GM12878 (cell line): ENCODE data around the gene NGB. TPM values are rescaled to one million over a fixed set of nuclear protein-coding genes. Genes with fewer than 3 reads are reported as not detected.

Experiments
- ATAC-seq: fragments of 200-7000 bp; cut with Tn5 transposase; 3 replicates; pipeline ENCODE4 v1.9.1; 2020; ENCODE audit warnings: mild to moderate bottlenecking, moderate library complexity
- BruUV-seq: library from RNA; stranded (reverse); fragments of 400-500 nt; replicated peaks from 2 replicates; lab custom pipeline; 2021; lab: Mats Ljungman, UMichigan
- CTCF ChIA-PET: fragments of 300-600 bp; sonication (Branson Sonifier 250); formaldehyde crosslinking; extraction: SDS; loops from one replicate; lab custom pipeline; 2021; ENCODE audit warnings: inconsistent platforms; lab: Yijun Ruan, JAX
- POLR2A ChIA-PET: fragments of 350-600 bp; formaldehyde crosslinking; extraction: SDS; loops from one replicate; lab custom pipeline; 2021; ENCODE audit warnings: inconsistent platforms; lab: Charles Lee
- RAD21 ChIA-PET: fragments of 300-600 bp; sonication (Branson Sonifier 250); formaldehyde crosslinking; loops from one replicate; lab custom pipeline; 2023; ENCODE audit warnings: antibody characterized with exemption; ENCODE audit not compliant: unreplicated experiment; lab: Charles Lee
- SMC1A ChIA-PET: fragments of 300-600 bp; sonication (Branson Sonifier 250); formaldehyde crosslinking; loops from one replicate; lab custom pipeline; 2023; ENCODE audit not compliant: unreplicated experiment, uncharacterized antibody; lab: Charles Lee
- DNase-seq: peaks from one replicate; pipeline ENCODE4 v3.0.0-alpha.2; 2011; ENCODE audit warnings: low read depth, low spot score
- FAIRE-seq: peaks from 3 replicates; lab custom pipeline; 2011; peaks lifted over from hg19 to GRCh38; lab: Jason Lieb, UNC
- H2AFZ ChIP-seq: 2 replicates; pipeline ENCODE4 v1.6.0; 2011; ENCODE audit warnings: low read depth, low read length, control low read depth; ENCODE audit not compliant: control insufficient read depth
- H3K27ac ChIP-seq: 2 replicates; pipeline ENCODE4 v1.5.1; 2011; ENCODE audit warnings: control low read depth; ENCODE audit not compliant: control insufficient read depth, insufficient read depth
- H3K27me3 ChIP-seq, 2 experiments: replicated peaks in 1 of 2; 2 replicates each; pipeline versions ENCODE4 v1.6.0 to v1.6.1; 2011; ENCODE audit warnings: low read length in 1 of 2; ENCODE audit not compliant: control insufficient read depth in 2 of 2, insufficient read depth in 2 of 2
- H3K36me3 ChIP-seq, 2 experiments: 2 replicates each; pipeline ENCODE4 v1.5.1; 2011; ENCODE audit warnings: low read length in 1 of 2; ENCODE audit not compliant: control insufficient read depth in 2 of 2, insufficient read depth in 2 of 2
- H3K4me1 ChIP-seq: 2 replicates; pipeline ENCODE4 v1.6.1; 2011; ENCODE audit warnings: mild to moderate bottlenecking, low read length, moderate library complexity, mixed read lengths; ENCODE audit not compliant: control insufficient read depth, insufficient read depth
- H3K4me2 ChIP-seq: 2 replicates; pipeline ENCODE4 v1.6.0; 2011; ENCODE audit warnings: control low read depth; ENCODE audit not compliant: control insufficient read depth, insufficient read depth
- H3K4me3 ChIP-seq: fragments of 200-600 bp; sonication (generic); 2 replicates; pipeline ENCODE4 v1.5.1; 2016
- H3K79me2 ChIP-seq: 2 replicates; pipeline ENCODE4 v1.6.0; 2011; ENCODE audit warnings: low read length; ENCODE audit not compliant: control insufficient read depth, insufficient read depth
- H3K9ac ChIP-seq: 2 replicates; pipeline ENCODE4 v1.8.0; 2011; ENCODE audit warnings: low read length, control low read depth, mixed read lengths; ENCODE audit not compliant: control insufficient read depth, insufficient read depth
- H3K9me3 ChIP-seq: replicated peaks from 3 replicates; pipeline ENCODE4 v1.5.1; 2011; ENCODE audit warnings: mild to moderate bottlenecking, low read length; ENCODE audit not compliant: control insufficient read depth, insufficient read depth
- H4K20me1 ChIP-seq: 2 replicates; pipeline ENCODE4 v1.6.0; 2011; ENCODE audit not compliant: control insufficient read depth, insufficient read depth
- BACH1 ChIP-seq: fragments of 450-650 bp; IDR thresholded peaks from 2 replicates; pipeline ENCODE4 v1.6.1; 2017; ENCODE audit warnings: mild to moderate bottlenecking, borderline replicate concordance
- BRCA1 ChIP-seq: IDR thresholded peaks from 2 replicates; pipeline ENCODE4 v1.6.1; 2011; ENCODE audit warnings: low read depth, low read length, improper control_type of control experiment
- CHD1 ChIP-seq: IDR thresholded peaks from 2 replicates; pipeline ENCODE4 v1.6.1; 2012; ENCODE audit warnings: low read depth, low read length, improper control_type of control experiment
- IKZF2 ChIP-seq, 2 experiments: fragments of 450-650 bp; IDR thresholded peaks; 2 replicates each; pipeline ENCODE4 v1.6.1; 2017; ENCODE audit warnings: mild to moderate bottlenecking in 2 of 2, moderate library complexity in 2 of 2
- NFIC ChIP-seq: IDR thresholded peaks from 2 replicates; pipeline ENCODE4 v1.6.1; 2012; ENCODE audit warnings: low read depth, mild to moderate bottlenecking, inconsistent platforms, low read length, moderate library complexity
- NFYA ChIP-seq: IDR thresholded peaks from 2 replicates; pipeline ENCODE4 v1.6.1; 2011; ENCODE audit warnings: low read depth, mild to moderate bottlenecking, low read length, improper control_type of control experiment, borderline replicate concordance
- PML ChIP-seq: IDR thresholded peaks from 2 replicates; pipeline ENCODE4 v1.6.1; 2012; ENCODE audit warnings: low read length, inconsistent platforms
- RBBP5 ChIP-seq: fragments of 200-600 bp; sonication (generic); conservative IDR thresholded peaks from 2 replicates; pipeline ENCODE4 v1.6.1; 2016
- RUNX3 ChIP-seq: IDR thresholded peaks from 2 replicates; pipeline ENCODE4 v1.6.1; 2012; ENCODE audit warnings: low read length, inconsistent platforms
- SP1 ChIP-seq: IDR thresholded peaks from one replicate; pipeline ENCODE4 v1.6.1; 2011; ENCODE audit warnings: low read depth, low read length
- STAT1 ChIP-seq: fragments of 450-650 bp; conservative IDR thresholded peaks from 2 replicates; pipeline ENCODE4 v1.6.1; 2014; ENCODE audit warnings: antibody characterized with exemption, mild to moderate bottlenecking
- ZNF207 ChIP-seq: fragments of 450-650 bp; IDR thresholded peaks from 2 replicates; pipeline ENCODE4 v1.6.1; 2014; ENCODE audit warnings: antibody characterized with exemption, mild to moderate bottlenecking, borderline replicate concordance
- ZSCAN29 ChIP-seq: fragments of 450-650 bp; IDR thresholded peaks from 2 replicates; pipeline ENCODE4 v1.6.1; 2017; ENCODE audit warnings: mild to moderate bottlenecking, moderate library complexity
- WGBS: methylation state at CpG from one replicate; pipeline ENCODE4 v1.1.6; 2016; ENCODE audit warnings: low lambda C conversion rate; ENCODE audit not compliant: insufficient replicate concordance, insufficient coverage; ENCODE audit errors: missing lambda C conversion rate; 5-methylcytosine and 5-hydroxymethylcytosine counted together
- in situ Hi-C: fragments of 300-500 bp; cut with MboI; formaldehyde crosslinking; loops from 9 replicates; pipeline ENCODE4 v1.14.3; 2018; ENCODE audit warnings: mixed read lengths
- intact Hi-C: fragments of 100-400 bp; cut with micrococcal nuclease; formaldehyde crosslinking; loops from one replicate; pipeline ENCODE4 v1.14.2; 2022; ENCODE audit not compliant: unreplicated experiment
- polyA plus RNA-seq, 11 experiments: library from polyadenylated mRNA; depleted of rRNA in 4 of 11; unstranded in 6 of 11; stranded (reverse) in 5 of 11; fragments of >200 nt; fragmentation: Nextera tagmentation in 4 of 11; fragmentation: Illumina TruSeq in 1 of 11; extraction: Ambion mirVana in 4 of 11; extraction: Trizol in 1 of 11; gene quantifications; 1 replicate in 1 of 11; 2 replicates in 10 of 11; pipeline versions ENCODE4 v1.2.1 to v1.2.3, GENCODE V29; 2011 to 2016; ENCODE audit warnings: inconsistent platforms in 2 of 11, missing spikeins in 2 of 11, low read depth in 1 of 11
- total RNA-seq, 4 experiments: library from RNA; depleted of rRNA in 3 of 4; stranded (reverse); fragments of >200 nt in 3 of 4; fragmentation: Illumina TruSeq in 1 of 4; extraction: Trizol in 1 of 4; gene quantifications; 2 replicates each; pipeline versions ENCODE4 v1.2.1 to v1.2.3, GENCODE V29; 2013 to 2021
- TF ChIP-seq, protein P1 (sequence below): fragments of 450-650 bp; IDR thresholded peaks from 2 replicates; pipeline ENCODE4 v1.6.1; 2017; ENCODE audit warnings: mild to moderate bottlenecking, moderate library complexity
- TF ChIP-seq, protein P2 (sequence below): fragments of 450-650 bp; IDR thresholded peaks from 2 replicates; pipeline ENCODE4 v1.6.1; 2017; ENCODE audit warnings: mild to moderate bottlenecking

Gene NGB
- total and polyA plus RNA-seq, 10 of the 15 experiments (the other 5 are each of a cell fraction or from before 2014, with no cell fraction given) = 0.19 TPM; not detected in 9

DNA sequence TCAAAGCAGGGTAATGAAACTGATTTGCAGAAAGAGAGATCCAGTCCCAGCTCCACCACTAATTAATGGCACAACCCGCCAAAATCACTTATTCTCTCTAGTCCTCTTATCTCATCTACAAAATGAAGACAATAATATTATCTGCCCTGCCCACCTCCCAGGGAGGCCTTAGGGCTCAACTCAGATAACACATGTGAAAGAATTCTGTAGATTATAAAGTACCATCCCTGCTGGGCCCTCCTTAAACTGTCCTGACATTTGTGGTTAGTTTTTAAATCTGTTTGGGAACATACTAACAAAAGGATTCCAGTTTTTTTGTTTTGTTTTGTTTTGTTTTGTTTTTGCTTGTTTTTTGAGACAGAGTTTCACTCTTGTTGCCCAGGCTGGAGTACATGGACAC is 42.4 kb upstream of the NGB start (continued):
- TF ChIP-seq, protein P1, sequence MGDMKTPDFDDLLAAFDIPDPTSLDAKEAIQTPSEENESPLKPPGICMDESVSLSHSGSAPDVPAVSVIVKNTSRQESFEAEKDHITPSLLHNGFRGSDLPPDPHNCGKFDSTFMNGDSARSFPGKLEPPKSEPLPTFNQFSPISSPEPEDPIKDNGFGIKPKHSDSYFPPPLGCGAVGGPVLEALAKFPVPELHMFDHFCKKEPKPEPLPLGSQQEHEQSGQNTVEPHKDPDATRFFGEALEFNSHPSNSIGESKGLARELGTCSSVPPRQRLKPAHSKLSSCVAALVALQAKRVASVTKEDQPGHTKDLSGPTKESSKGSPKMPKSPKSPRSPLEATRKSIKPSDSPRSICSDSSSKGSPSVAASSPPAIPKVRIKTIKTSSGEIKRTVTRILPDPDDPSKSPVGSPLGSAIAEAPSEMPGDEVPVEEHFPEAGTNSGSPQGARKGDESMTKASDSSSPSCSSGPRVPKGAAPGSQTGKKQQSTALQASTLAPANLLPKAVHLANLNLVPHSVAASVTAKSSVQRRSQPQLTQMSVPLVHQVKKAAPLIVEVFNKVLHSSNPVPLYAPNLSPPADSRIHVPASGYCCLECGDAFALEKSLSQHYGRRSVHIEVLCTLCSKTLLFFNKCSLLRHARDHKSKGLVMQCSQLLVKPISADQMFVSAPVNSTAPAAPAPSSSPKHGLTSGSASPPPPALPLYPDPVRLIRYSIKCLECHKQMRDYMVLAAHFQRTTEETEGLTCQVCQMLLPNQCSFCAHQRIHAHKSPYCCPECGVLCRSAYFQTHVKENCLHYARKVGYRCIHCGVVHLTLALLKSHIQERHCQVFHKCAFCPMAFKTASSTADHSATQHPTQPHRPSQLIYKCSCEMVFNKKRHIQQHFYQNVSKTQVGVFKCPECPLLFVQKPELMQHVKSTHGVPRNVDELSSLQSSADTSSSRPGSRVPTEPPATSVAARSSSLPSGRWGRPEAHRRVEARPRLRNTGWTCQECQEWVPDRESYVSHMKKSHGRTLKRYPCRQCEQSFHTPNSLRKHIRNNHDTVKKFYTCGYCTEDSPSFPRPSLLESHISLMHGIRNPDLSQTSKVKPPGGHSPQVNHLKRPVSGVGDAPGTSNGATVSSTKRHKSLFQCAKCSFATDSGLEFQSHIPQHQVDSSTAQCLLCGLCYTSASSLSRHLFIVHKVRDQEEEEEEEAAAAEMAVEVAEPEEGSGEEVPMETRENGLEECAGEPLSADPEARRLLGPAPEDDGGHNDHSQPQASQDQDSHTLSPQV = no peak
- TF ChIP-seq, protein P2, sequence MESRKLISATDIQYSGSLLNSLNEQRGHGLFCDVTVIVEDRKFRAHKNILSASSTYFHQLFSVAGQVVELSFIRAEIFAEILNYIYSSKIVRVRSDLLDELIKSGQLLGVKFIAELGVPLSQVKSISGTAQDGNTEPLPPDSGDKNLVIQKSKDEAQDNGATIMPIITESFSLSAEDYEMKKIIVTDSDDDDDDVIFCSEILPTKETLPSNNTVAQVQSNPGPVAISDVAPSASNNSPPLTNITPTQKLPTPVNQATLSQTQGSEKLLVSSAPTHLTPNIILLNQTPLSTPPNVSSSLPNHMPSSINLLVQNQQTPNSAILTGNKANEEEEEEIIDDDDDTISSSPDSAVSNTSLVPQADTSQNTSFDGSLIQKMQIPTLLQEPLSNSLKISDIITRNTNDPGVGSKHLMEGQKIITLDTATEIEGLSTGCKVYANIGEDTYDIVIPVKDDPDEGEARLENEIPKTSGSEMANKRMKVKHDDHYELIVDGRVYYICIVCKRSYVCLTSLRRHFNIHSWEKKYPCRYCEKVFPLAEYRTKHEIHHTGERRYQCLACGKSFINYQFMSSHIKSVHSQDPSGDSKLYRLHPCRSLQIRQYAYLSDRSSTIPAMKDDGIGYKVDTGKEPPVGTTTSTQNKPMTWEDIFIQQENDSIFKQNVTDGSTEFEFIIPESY = no peak; the same call in 1 of the 2 replicates
- TF ChIP-seq RBBP5 (no peak), BRCA1 (no peak)

DNA sequence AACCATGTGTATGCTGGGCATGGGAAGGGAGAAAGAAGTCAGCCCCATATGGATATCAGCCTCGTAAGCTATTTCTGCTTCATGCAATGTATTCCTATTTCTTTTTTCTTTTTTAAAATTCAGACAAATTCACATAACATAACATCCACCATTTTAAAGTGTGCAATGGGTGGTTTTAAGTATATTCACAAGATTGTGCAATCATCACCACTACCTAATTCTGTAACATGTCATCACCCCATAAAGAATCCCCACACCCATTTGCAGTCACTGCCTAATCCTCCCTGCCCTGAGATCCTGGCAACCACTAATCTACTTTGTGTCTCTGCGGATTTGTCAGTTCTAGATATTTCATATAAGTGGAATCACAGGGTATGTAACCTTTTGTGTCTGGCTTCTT is 40.2 kb upstream of the NGB start:
- H2AFZ ChIP-seq = no peak overlapping the region
- H3K27me3 ChIP-seq = no peaks in the 10 kb centered on the region
- no peaks in the 10 kb centered on the region; a peak in 1 of 4 replicates for H3K36me3 ChIP-seq
- ChIA-PET SMC1A (no interaction called here), POLR2A (no interaction called here), CTCF (interaction anchor here (6.5 to 7.5 kb wide), 2 partner anchors 10 to 159 kb away, joined by 158 to 159 read pairs; no protein-coding TSS in a partner anchor), RAD21 (no interaction called here)
- no peak overlapping the region for H3K4me2 ChIP-seq
- H4K20me1 ChIP-seq = no peaks in the 10 kb centered on the region
- no peaks in the 10 kb centered on the region for H3K9me3 ChIP-seq
- H3K9ac ChIP-seq = no peak overlapping the region
- no peak overlapping the region for H3K27ac ChIP-seq
- BruUV-seq = no TSS peak
- ATAC-seq = no peak
- no peak overlapping the region for H3K4me3 ChIP-seq
- FAIRE-seq = no peak
- 91% methylated on average over 2 of the region's 2 CpGs for WGBS
- intact Hi-C loops = no loop called here
- in situ Hi-C loops = no loop called here
- no peaks in the 10 kb centered on the region for H3K79me2 ChIP-seq
- H3K4me1 ChIP-seq = no peaks in the 10 kb centered on the region
- DNase-seq = no peak
- TF ChIP-seq IKZF2 (IDR thresholded peaks at IDR 0.05) = no peak
- no peak for TF ChIP-seq SP1
- no peak for TF ChIP-seq CHD1
- no peak for TF ChIP-seq ZSCAN29
- TF ChIP-seq ZNF207 = no peak
- TF ChIP-seq BACH1 = no peak
- no peak for TF ChIP-seq NFYA
- TF ChIP-seq NFIC = no peak
- TF ChIP-seq, protein P1 = no peak
- no peak for TF ChIP-seq RUNX3
- no peak for TF ChIP-seq PML
- no peak for TF ChIP-seq STAT1
